Brain microvascular endothelial cell (primary cell): ENCODE measurements around the gene PRKACA.

Experiments used
- DNase-seq: peaks from one replicate; pipeline ENCODE4 v3.0.0-alpha.2; 2020
- H3K27ac ChIP-seq: fragments of 250-450 bp; sonication (Bioruptor Pico); 2 replicates; pipeline ENCODE4 v1.5.1; 2020; ENCODE audit warnings: mild to moderate bottlenecking, moderate library complexity
- H3K27me3 ChIP-seq: fragments of 250-450 bp; sonication (Bioruptor Pico); replicated peaks from 2 replicates; pipeline ENCODE4 v1.5.1; 2020; ENCODE audit warnings: mild to moderate bottlenecking
- H3K36me3 ChIP-seq: fragments of 250-450 bp; sonication (Bioruptor Pico); replicated peaks from 2 replicates; pipeline ENCODE4 v1.5.1; 2020; ENCODE audit warnings: mild to moderate bottlenecking
- H3K4me3 ChIP-seq: 2 replicates; pipeline ENCODE4 v1.5.1; 2011; ENCODE audit warnings: low read depth, mild to moderate bottlenecking, control low read depth, low read length, moderate library complexity
- in situ Hi-C: cut with HindIII; loops from 2 replicates; pipeline ENCODE4 v1.10.0; 2017; ENCODE audit warnings: low sequenced_read_pairs, low pct_ligation_motif_present
- TF ChIP-seq, protein P1 (sequence below): IDR thresholded peaks from 2 replicates; pipeline ENCODE4 v1.5.1; 2011; ENCODE audit warnings: low read depth, mild to moderate bottlenecking, moderate library complexity, low read length, control low read depth, inconsistent platforms; ENCODE audit errors: missing control alignments

Gene PRKACA

DNA sequence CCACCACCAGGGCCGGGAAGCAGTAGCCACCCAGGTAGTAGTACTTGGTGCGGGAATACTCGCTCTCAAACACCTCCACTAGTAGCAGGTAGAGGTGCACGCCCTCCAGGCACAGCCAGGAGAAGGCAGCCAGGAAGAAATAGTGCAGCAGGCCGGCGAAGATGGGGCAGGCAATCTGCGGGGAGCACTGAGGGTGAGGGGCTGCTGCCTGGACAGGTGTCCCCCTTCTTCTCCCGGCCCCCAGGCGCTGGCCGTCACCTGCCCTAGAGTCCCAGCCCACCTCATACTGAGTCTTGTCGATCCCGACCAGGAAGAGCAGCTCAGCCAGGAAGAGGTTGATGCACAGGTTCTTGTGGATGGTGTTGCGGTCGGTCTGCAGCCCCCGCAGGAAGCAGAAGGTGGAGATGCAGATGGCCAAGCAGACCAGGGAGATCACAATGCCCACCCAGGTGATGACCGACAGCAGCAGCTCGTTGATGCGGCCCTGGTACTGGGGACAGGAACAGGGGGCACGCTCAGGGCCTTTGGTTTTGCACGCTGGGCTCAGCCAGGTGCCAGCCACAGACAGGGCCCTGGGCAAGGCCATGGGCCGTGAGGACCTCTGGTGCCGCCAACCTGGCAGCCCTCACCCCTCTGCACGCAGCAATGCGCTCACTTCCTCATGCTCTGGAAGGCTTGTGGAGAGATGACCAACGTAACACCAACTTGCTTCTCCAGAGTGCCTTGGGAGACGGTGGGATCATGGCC, 39.6 kb upstream of the PRKACA start:
- DNase-seq, result no peak
- TF ChIP-seq, protein P1, sequence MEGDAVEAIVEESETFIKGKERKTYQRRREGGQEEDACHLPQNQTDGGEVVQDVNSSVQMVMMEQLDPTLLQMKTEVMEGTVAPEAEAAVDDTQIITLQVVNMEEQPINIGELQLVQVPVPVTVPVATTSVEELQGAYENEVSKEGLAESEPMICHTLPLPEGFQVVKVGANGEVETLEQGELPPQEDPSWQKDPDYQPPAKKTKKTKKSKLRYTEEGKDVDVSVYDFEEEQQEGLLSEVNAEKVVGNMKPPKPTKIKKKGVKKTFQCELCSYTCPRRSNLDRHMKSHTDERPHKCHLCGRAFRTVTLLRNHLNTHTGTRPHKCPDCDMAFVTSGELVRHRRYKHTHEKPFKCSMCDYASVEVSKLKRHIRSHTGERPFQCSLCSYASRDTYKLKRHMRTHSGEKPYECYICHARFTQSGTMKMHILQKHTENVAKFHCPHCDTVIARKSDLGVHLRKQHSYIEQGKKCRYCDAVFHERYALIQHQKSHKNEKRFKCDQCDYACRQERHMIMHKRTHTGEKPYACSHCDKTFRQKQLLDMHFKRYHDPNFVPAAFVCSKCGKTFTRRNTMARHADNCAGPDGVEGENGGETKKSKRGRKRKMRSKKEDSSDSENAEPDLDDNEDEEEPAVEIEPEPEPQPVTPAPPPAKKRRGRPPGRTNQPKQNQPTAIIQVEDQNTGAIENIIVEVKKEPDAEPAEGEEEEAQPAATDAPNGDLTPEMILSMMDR, result no peak
- in situ Hi-C loops, result no loop called here

DNA sequence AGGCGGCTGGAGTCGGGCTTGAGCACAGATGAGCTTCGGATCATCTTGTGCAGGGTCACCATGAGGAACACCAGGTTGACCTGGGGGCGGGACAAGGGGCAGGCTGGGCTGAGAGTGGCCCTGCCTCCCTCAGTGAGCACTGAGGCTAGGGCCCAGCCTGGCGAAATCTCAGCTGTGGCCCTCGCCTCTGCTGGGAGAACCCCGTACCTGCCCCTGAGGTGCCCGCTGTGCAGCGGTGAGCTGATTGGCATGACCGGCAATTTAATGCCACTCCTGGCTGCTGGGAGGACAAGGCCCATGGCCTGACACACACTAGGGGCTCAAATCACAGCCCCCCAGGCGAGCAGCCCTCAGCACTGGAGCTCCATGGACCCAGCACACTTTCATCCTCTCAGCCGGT, 38.6 kb upstream of the PRKACA start:
- no peaks in the 10 kb centered on the region for H3K27me3 ChIP-seq
- no peak for DNase-seq
- H3K36me3 ChIP-seq, result peaks cover 39% of the 10 kb centered on the region
- in situ Hi-C loops, result no loop called here
- no peak overlapping the region for H3K4me3 ChIP-seq
- no peak overlapping the region for H3K27ac ChIP-seq
- TF ChIP-seq, protein P1, result no peak

More for the DNA sequence above, 39.6 kb upstream of the PRKACA start:
- Histone ChIP-seq H3K27ac (no peak overlapping the region), H3K36me3 (peaks cover 37% of the 10 kb centered on the region), H3K4me3 (no peak overlapping the region), H3K27me3 (no peaks in the 10 kb centered on the region)

DNA sequence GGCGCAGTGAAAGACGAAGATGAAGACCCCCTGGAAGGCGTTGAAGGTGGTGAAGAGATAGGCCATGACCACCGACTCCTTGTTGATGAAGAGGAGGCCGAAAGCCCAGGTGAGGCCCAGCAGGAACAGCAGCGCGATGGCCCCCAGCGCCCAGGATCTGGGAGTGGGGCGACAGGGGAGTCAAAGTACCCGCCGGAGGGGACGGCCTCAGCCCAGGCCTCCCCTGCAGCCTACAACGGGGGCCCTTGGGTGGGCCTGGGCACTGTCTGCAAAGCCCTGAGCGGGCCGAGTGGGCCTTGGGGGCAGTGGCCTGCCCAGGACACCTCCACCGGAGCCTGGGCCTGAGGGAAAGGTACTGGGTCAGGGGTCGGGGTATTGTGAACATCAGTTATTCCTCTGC, 37.8 kb upstream of the PRKACA start:
- Histone ChIP-seq H3K4me3 (no peak overlapping the region), H3K27me3 (no peaks in the 10 kb centered on the region), H3K36me3 (peaks cover 39% of the 10 kb centered on the region), H3K27ac (no peak overlapping the region)
- DNase-seq, result no peak
- TF ChIP-seq, protein P1, result no peak
- in situ Hi-C loops, result no loop called here

- Histone ChIP-seq H3K27me3 (no peaks in the 10 kb centered on the region), H3K27ac (no peak overlapping the region), H3K36me3 (peaks cover 28% of the 10 kb centered on the region), H3K4me3 (no peak overlapping the region)
- TF ChIP-seq, protein P1, result no peak
- in situ Hi-C loops, result no loop called here
- DNase-seq, result no peak
These were observed 35.2 kb upstream of the PRKACA start for GRCh38 chr19:14152713-14153112.

- TF ChIP-seq, protein P1, result no peak
- Histone ChIP-seq H3K4me3 (no peak overlapping the region), H3K27me3 (no peaks in the 10 kb centered on the region), H3K27ac (no peak overlapping the region), H3K36me3 (peaks cover 14% of the 10 kb centered on the region)
- in situ Hi-C loops, result no loop called here
- no peak for DNase-seq
These were observed 33.5 kb upstream of the PRKACA start for GRCh38 chr19:14150770-14151661.
